RWPE2 (cell line): ENCODE results near the gene TSC22D4.

Experiments
- ATAC-seq: fragments of 200-7000 bp; cut with Tn5 transposase; 3 replicates; pipeline ENCODE4 v1.9.1; 2021; ENCODE audit warnings: low read depth
- DNase-seq: peaks from one replicate; pipeline ENCODE4 v3.0.0-alpha.2; 2020; ENCODE audit warnings: low spot score
- H3K27ac ChIP-seq: fragments of 450-650 bp; 2 replicates; pipeline ENCODE4 v1.5.1; 2017; ENCODE audit warnings: mild to moderate bottlenecking; ENCODE audit not compliant: poor library complexity, severe bottlenecking
- H3K27me3 ChIP-seq: fragments of 250-450 bp; sonication (Bioruptor Pico); 2 replicates; pipeline ENCODE4 v1.5.1; 2021; ENCODE audit warnings: mild to moderate bottlenecking, moderate library complexity; ENCODE audit not compliant: insufficient read depth, poor library complexity, severe bottlenecking
- H3K36me3 ChIP-seq: fragments of 250-450 bp; sonication (Bioruptor Pico); 2 replicates; pipeline ENCODE4 v1.5.1; 2020; ENCODE audit warnings: low read depth, mild to moderate bottlenecking, moderate library complexity
- H3K4me1 ChIP-seq: fragments of 250-450 bp; sonication (Bioruptor Pico); 2 replicates; pipeline ENCODE4 v1.5.1; 2021; ENCODE audit warnings: mild to moderate bottlenecking, moderate library complexity; ENCODE audit not compliant: insufficient read depth, poor library complexity, severe bottlenecking
- H3K4me3 ChIP-seq: fragments of 250-450 bp; sonication (Bioruptor Pico); 2 replicates; pipeline ENCODE4 v1.5.1; 2021; ENCODE audit warnings: mild to moderate bottlenecking, moderate library complexity; ENCODE audit not compliant: severe bottlenecking
- H3K9me3 ChIP-seq: fragments of 250-450 bp; sonication (Bioruptor Pico); 2 replicates; pipeline ENCODE4 v1.5.1; 2021; ENCODE audit warnings: mild to moderate bottlenecking, moderate library complexity; ENCODE audit not compliant: severe bottlenecking
- CTCF ChIP-seq: fragments of 450-650 bp; IDR thresholded peaks from one replicate; pipeline ENCODE4 v1.5.1; 2017; ENCODE audit warnings: mild to moderate bottlenecking, moderate library complexity; ENCODE audit not compliant: poor library complexity, severe bottlenecking

TSC22D4 gene

GRCh38 chr7:100437150-100438100 is 41.6 kb downstream of the TSC22D4 start:
- no peak for TF ChIP-seq CTCF
- Histone ChIP-seq H3K36me3 (peaks cover 29% of the 10 kb centered on the region), H3K4me1 (peaks cover 3% of the 10 kb centered on the region), H3K4me3 (peak overlapping the region; percentile 93), H3K27me3 (no peaks in the 10 kb centered on the region), H3K9me3 (no peaks in the 10 kb centered on the region), H3K27ac (peak overlapping the region; percentile 87)
- ATAC-seq (no peak), DNase-seq (no peak)

GRCh38 chr7:100435401-100436304 is 43.4 kb downstream of the TSC22D4 start:
- ATAC-seq (peak; percentile 36), DNase-seq (no peak)
- no peaks in the 10 kb centered on the region for H3K27me3 ChIP-seq
- no peak for TF ChIP-seq CTCF
- H3K9me3 ChIP-seq: no peaks in the 10 kb centered on the region
- peaks cover 34% of the 10 kb centered on the region for H3K36me3 ChIP-seq
- H3K4me3 ChIP-seq: peak overlapping the region; percentile 93
- peaks cover 3% of the 10 kb centered on the region for H3K4me1 ChIP-seq
- H3K27ac ChIP-seq: peak overlapping the region; percentile 87

- H3K36me3 ChIP-seq: peaks cover 34% of the 10 kb centered on the region
- DNase-seq: no peak
- no peak for TF ChIP-seq CTCF
- peak overlapping the region; percentile 87 for H3K27ac ChIP-seq
- H3K4me1 ChIP-seq: peaks cover 3% of the 10 kb centered on the region
- no peak for ATAC-seq
- no peaks in the 10 kb centered on the region for H3K9me3 ChIP-seq
- no peaks in the 10 kb centered on the region for H3K27me3 ChIP-seq
- peak overlapping the region; percentile 93 for H3K4me3 ChIP-seq
These were observed 44.5 kb downstream of the TSC22D4 start for GRCh38 chr7:100434297-100435144.

GRCh38 chr7:100433592-100434296 is 45.3 kb downstream of the TSC22D4 start:
- peaks cover 34% of the 10 kb centered on the region for H3K36me3 ChIP-seq
- no peak for DNase-seq
- H3K4me1 ChIP-seq: peaks cover 3% of the 10 kb centered on the region
- no peak overlapping the region for H3K27ac ChIP-seq
- no peak for TF ChIP-seq CTCF
- H3K4me3 ChIP-seq: no peak overlapping the region
- H3K9me3 ChIP-seq: no peaks in the 10 kb centered on the region
- H3K27me3 ChIP-seq: no peaks in the 10 kb centered on the region
- no peak for ATAC-seq
